PFSK-1 (cell line): ENCODE data around the gene PAPPA2.

Experiments used
- POLR2AphosphoS5 ChIP-seq: IDR thresholded peaks from 2 replicates; pipeline ENCODE4 v1.6.1; 2012; ENCODE audit warnings: low read depth, mild to moderate bottlenecking, control low read depth, low read length, moderate library complexity
- TAF1 ChIP-seq: IDR thresholded peaks from 2 replicates; pipeline ENCODE4 v1.6.1; 2012; ENCODE audit warnings: low read length, control low read depth, borderline replicate concordance; ENCODE audit not compliant: insufficient read depth

- TF ChIP-seq POLR2AphosphoS5: no peak
- no peak for TF ChIP-seq TAF1
Measured at GRCh38 chr1:176775378-176775777, 312.4 kb downstream of the PAPPA2 start.
